ENCODE data around the gene YDJC. TPM values are rescaled to one million over a fixed set of nuclear protein-coding genes. Genes with fewer than 3 reads are reported as not detected.

The YDJC gene
- total and polyA plus RNA-seq, 2 of the 13 experiments (the other 11 are each of a cell fraction or from before 2014, with no cell fraction given) = 15.3 to 32.0 TPM

DNA sequence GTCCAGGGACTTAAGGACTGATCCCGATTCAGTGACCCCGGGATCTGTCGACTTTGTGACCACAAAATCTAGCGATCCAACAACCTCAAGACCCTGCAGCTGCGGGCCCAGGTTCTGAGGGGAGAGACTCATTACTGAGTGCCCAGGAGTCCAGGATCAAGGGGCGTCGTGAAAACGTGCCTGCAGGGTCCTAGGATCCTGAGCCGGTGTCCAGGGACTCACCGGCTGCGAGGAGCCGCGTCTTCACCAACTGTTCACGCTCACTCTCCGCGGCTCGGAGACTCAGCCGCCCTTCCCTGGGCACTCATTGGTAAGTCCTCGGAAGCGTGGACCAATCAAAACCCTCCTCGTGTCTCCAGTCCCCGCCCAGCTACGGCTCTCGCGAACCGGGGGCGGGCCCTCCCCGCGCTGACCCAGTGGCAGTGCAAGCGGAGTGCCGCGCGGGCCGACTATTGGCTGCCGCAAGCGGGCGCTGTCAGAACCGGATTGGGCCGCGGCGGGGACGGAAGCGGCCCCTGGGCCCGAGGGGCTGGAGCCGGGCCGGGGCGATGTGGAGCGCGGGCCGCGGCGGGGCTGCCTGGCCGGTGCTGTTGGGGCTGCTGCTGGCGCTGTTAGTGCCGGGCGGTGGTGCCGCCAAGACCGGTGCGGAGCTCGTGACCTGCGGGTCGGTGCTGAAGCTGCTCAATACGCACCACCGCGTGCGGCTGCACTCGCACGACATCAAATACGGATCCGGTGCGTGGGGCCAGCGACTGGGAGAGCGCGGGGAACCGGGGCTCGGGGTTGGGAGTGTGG lies 12.2 kb upstream of the YDJC start, which contains the start of gene SDF2L1 (continued):
- TF ChIP-seq MAZ (IDR thresholded peaks at IDR 0.05; ENCODE audit: borderline replicate concordance, low read depth, low read length) (peak; percentile 47; the same call in 1 of the 2 replicates), MAZ (CRISPR knock-in tag; IDR thresholded peaks at IDR 0.05; ENCODE audit: low read depth) (peak; percentile 52), ONECUT2 (CRISPR knock-in tag; IDR thresholded peaks at IDR 0.05) (no peak), KDM1A (CRISPR knock-in tag; IDR thresholded peaks at IDR 0.05) (no peak), ZKSCAN8 (CRISPR knock-in tag; IDR thresholded peaks at IDR 0.05; ENCODE audit: borderline replicate concordance) (no peak), RBFOX2 (IDR thresholded peaks at IDR 0.05; ENCODE audit: low read depth, low read length) (peak; percentile 82), ZNF274 (CRISPR knock-in tag; IDR thresholded peaks at IDR 0.05) (0 out of 2 replicates have a peak, but pooled peaks have one; percentile 11), ZNF326 (CRISPR knock-in tag; IDR thresholded peaks at IDR 0.05; ENCODE audit: borderline replicate concordance) (no peak), ZSCAN12 (CRISPR knock-in tag; IDR thresholded peaks at IDR 0.05) (no peak), HMGA1 (CRISPR knock-in tag; conservative IDR thresholded peaks at IDR 0.05) (no peak), DMAP1 (CRISPR knock-in tag; IDR thresholded peaks at IDR 0.05) (peak; percentile 72), HOXA3 (CRISPR knock-in tag; IDR thresholded peaks at IDR 0.05) (peak; percentile 20; the same call in 1 of the 2 replicates), MED1 (CRISPR knock-in tag; IDR thresholded peaks at IDR 0.05) (peak; percentile 34; the same call in 1 of the 2 replicates), GATA4 (IDR thresholded peaks at IDR 0.05; ENCODE audit: borderline replicate concordance, low read depth) (peak; percentile 47; the same call in 1 of the 2 replicates), ZFY (CRISPR knock-in tag; IDR thresholded peaks at IDR 0.05) (peak; percentile 58; the same call in 1 of the 2 replicates)
- TF ChIP-seq, protein P1, sequence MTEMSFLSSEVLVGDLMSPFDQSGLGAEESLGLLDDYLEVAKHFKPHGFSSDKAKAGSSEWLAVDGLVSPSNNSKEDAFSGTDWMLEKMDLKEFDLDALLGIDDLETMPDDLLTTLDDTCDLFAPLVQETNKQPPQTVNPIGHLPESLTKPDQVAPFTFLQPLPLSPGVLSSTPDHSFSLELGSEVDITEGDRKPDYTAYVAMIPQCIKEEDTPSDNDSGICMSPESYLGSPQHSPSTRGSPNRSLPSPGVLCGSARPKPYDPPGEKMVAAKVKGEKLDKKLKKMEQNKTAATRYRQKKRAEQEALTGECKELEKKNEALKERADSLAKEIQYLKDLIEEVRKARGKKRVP (CRISPR knock-in tag; IDR thresholded peaks at IDR 0.05) = 0 out of 4 replicates have a peak, but pooled peaks of 1 of the 2 experiments have one; percentile 33
- TF ChIP-seq, protein P2, sequence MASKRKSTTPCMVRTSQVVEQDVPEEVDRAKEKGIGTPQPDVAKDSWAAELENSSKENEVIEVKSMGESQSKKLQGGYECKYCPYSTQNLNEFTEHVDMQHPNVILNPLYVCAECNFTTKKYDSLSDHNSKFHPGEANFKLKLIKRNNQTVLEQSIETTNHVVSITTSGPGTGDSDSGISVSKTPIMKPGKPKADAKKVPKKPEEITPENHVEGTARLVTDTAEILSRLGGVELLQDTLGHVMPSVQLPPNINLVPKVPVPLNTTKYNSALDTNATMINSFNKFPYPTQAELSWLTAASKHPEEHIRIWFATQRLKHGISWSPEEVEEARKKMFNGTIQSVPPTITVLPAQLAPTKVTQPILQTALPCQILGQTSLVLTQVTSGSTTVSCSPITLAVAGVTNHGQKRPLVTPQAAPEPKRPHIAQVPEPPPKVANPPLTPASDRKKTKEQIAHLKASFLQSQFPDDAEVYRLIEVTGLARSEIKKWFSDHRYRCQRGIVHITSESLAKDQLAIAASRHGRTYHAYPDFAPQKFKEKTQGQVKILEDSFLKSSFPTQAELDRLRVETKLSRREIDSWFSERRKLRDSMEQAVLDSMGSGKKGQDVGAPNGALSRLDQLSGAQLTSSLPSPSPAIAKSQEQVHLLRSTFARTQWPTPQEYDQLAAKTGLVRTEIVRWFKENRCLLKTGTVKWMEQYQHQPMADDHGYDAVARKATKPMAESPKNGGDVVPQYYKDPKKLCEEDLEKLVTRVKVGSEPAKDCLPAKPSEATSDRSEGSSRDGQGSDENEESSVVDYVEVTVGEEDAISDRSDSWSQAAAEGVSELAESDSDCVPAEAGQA (IDR thresholded peaks at IDR 0.05; ENCODE audit: low read depth) = no peak
- TF ChIP-seq, protein P2 (CRISPR knock-in tag; IDR thresholded peaks at IDR 0.05; ENCODE audit: borderline replicate concordance) = no peak
- TF ChIP-seq, protein P3, sequence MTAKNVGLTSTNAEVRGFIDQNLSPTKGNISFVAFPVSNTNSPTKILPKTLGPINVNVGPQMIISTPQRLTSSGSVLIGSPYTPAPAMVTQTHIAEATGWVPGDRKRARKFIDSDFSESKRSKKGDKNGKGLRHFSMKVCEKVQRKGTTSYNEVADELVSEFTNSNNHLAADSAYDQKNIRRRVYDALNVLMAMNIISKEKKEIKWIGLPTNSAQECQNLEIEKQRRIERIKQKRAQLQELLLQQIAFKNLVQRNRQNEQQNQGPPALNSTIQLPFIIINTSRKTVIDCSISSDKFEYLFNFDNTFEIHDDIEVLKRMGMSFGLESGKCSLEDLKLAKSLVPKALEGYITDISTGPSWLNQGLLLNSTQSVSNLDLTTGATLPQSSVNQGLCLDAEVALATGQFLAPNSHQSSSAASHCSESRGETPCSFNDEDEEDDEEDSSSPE (CRISPR knock-in tag; IDR thresholded peaks at IDR 0.05) = peak; percentile 89
- TF ChIP-seq, protein P4, sequence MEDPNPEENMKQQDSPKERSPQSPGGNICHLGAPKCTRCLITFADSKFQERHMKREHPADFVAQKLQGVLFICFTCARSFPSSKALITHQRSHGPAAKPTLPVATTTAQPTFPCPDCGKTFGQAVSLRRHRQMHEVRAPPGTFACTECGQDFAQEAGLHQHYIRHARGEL (CRISPR knock-in tag; IDR thresholded peaks at IDR 0.05) = no peak
